GM18517 (cell line): Measurements from ENCODE around the gene NFYC.
A peak's percentile ranks its signal among the peaks of the same experiment; 100 is the strongest.

ENCODE experiments used
- ATAC-seq: cut with Tn5 transposase; IDR thresholded peaks from one replicate; pipeline ENCODE4 v1.9.1; 2021; ENCODE audit warnings: mild to moderate bottlenecking, moderate library complexity; ENCODE audit not compliant: unreplicated experiment

Gene NFYC

GRCh38 chr1:40691538-40692428 is at the start of gene NFYC:
Gene NFYC (plus strand): TSS chr1:40691704. CDS start chr1:40738844, 47,140 bp downstream.
- peak; percentile 68 for ATAC-seq

GRCh38 chr1:40645118-40645680 is 46.3 kb upstream of the NFYC start:
- no peak for ATAC-seq

GRCh38 chr1:40646315-40646714 is 45.2 kb upstream of the NFYC start:
- no peak for ATAC-seq

- ATAC-seq, result no peak
Observed at GRCh38 chr1:40648200-40648599, 43.3 kb upstream of the NFYC start.

GRCh38 chr1:40648928-40649591 is 42.4 kb upstream of the NFYC start:
- ATAC-seq, result no peak

- ATAC-seq, result no peak
Observed at GRCh38 chr1:40649592-40649930, 41.9 kb upstream of the NFYC start.

GRCh38 chr1:40650075-40650474 is 41.4 kb upstream of the NFYC start:
- ATAC-seq, result no peak

- no peak for ATAC-seq
Observed at GRCh38 chr1:40651138-40651857, 40.2 kb upstream of the NFYC start.

GRCh38 chr1:40652468-40652867 is 39.0 kb upstream of the NFYC start:
- ATAC-seq, result no peak

GRCh38 chr1:40652979-40653378 is 38.5 kb upstream of the NFYC start:
- no peak for ATAC-seq

- no peak for ATAC-seq
Observed at GRCh38 chr1:40653851-40654537, 37.5 kb upstream of the NFYC start.

GRCh38 chr1:40657046-40657445 is 34.5 kb upstream of the NFYC start:
- no peak for ATAC-seq

GRCh38 chr1:40658751-40659648 is 32.5 kb upstream of the NFYC start:
- no peak for ATAC-seq

GRCh38 chr1:40659649-40659947 is 31.9 kb upstream of the NFYC start:
- ATAC-seq, result no peak

GRCh38 chr1:40661678-40662077 is 29.8 kb upstream of the NFYC start:
- ATAC-seq, result no peak

- ATAC-seq, result no peak
Observed at GRCh38 chr1:40662151-40662550, 29.4 kb upstream of the NFYC start.

- no peak for ATAC-seq
Observed at GRCh38 chr1:40662864-40663263, 28.6 kb upstream of the NFYC start.

GRCh38 chr1:40663324-40664166 is 28.0 kb upstream of the NFYC start:
- ATAC-seq, result no peak

- no peak for ATAC-seq
Observed at GRCh38 chr1:40664167-40664537, 27.4 kb upstream of the NFYC start.
